ENCODE measurements around the gene TCF3.

Gene TCF3

GRCh38 chr19:1627194-1627593 is 25.2 kb downstream of the TCF3 start:
- TF ChIP-seq JUND (IDR thresholded peaks at IDR 0.05; ENCODE audit: low read depth): no peak
- no peak for DNase-seq (ENCODE audit: low read depth in 1 of 2, low spot score in 1 of 2)
- in situ Hi-C loops (cut with HindIII; ENCODE audit: low pct_unique_long_range_greater_than_20kb, low sequenced_read_pairs): no loop called here

GRCh38 chr19:1626417-1627010 is 25.9 kb downstream of the TCF3 start:
- TF ChIP-seq JUND (IDR thresholded peaks at IDR 0.05; ENCODE audit: low read depth): no peak
- in situ Hi-C loops (cut with HindIII; ENCODE audit: low pct_unique_long_range_greater_than_20kb, low sequenced_read_pairs): no loop called here
- no peak for DNase-seq (ENCODE audit: low read depth in 1 of 2, low spot score in 1 of 2)

- no peak for TF ChIP-seq JUND (IDR thresholded peaks at IDR 0.05; ENCODE audit: low read depth)
- peak; percentile 38 to 39 for DNase-seq (ENCODE audit: low read depth in 1 of 2, low spot score in 1 of 2)
- in situ Hi-C loops (cut with HindIII; ENCODE audit: low pct_unique_long_range_greater_than_20kb, low sequenced_read_pairs): no loop called here
These were observed 28.0 kb downstream of the TCF3 start for GRCh38 chr19:1624458-1624857.

GRCh38 chr19:1622541-1622940 is 29.9 kb downstream of the TCF3 start:
- no peak for TF ChIP-seq JUND (IDR thresholded peaks at IDR 0.05; ENCODE audit: low read depth)
- no peak for DNase-seq (ENCODE audit: low read depth in 1 of 2, low spot score in 1 of 2)
- in situ Hi-C loops (cut with HindIII; ENCODE audit: low pct_unique_long_range_greater_than_20kb, low sequenced_read_pairs): no loop called here

GRCh38 chr19:1622007-1622406 is 30.4 kb downstream of the TCF3 start:
- TF ChIP-seq JUND (IDR thresholded peaks at IDR 0.05; ENCODE audit: low read depth): no peak
- no peak for DNase-seq (ENCODE audit: low read depth in 1 of 2, low spot score in 1 of 2)
- in situ Hi-C loops (cut with HindIII; ENCODE audit: low pct_unique_long_range_greater_than_20kb, low sequenced_read_pairs): no loop called here

GRCh38 chr19:1621574-1621973 is 30.8 kb downstream of the TCF3 start:
- DNase-seq (ENCODE audit: low read depth in 1 of 2, low spot score in 1 of 2): no peak
- in situ Hi-C loops (cut with HindIII; ENCODE audit: low pct_unique_long_range_greater_than_20kb, low sequenced_read_pairs): no loop called here
- TF ChIP-seq JUND (IDR thresholded peaks at IDR 0.05; ENCODE audit: low read depth): no peak

DNA sequence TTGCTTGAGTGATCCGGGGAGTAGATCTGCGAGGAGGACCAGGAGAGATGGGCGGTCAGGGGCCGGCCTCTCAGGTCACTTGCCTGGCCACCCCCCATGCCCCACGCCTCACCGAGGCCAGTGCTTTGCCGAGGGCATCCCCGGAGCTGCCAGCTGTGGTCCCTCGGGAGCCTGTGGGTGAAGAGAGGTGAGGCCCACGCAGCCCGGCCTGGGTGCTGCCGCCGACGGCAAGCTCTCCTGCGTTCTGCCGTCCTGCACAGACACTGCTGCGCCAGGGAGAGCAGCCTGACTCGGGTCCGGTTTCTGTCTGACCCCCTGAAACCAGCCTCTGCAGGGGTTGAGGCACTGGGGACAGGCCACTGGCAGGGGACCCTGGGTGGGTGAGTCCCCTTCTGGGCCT is 31.4 kb downstream of the TCF3 start:
- no peak for DNase-seq (ENCODE audit: low read depth in 1 of 2, low spot score in 1 of 2)
- in situ Hi-C loops (cut with HindIII; ENCODE audit: low pct_unique_long_range_greater_than_20kb, low sequenced_read_pairs): no loop called here

GRCh38 chr19:1620502-1620901 is 31.9 kb downstream of the TCF3 start:
- no peak for TF ChIP-seq JUND (IDR thresholded peaks at IDR 0.05; ENCODE audit: low read depth)
- in situ Hi-C loops (cut with HindIII; ENCODE audit: low pct_unique_long_range_greater_than_20kb, low sequenced_read_pairs): no loop called here
- no peak for DNase-seq (ENCODE audit: low read depth in 1 of 2, low spot score in 1 of 2)

More for the DNA sequence above, 31.4 kb downstream of the TCF3 start:
- TF ChIP-seq JUND (IDR thresholded peaks at IDR 0.05; ENCODE audit: low read depth): no peak

- TF ChIP-seq JUND (IDR thresholded peaks at IDR 0.05; ENCODE audit: low read depth): no peak
- in situ Hi-C loops (cut with HindIII; ENCODE audit: low pct_unique_long_range_greater_than_20kb, low sequenced_read_pairs): no loop called here
- DNase-seq (ENCODE audit: low read depth in 1 of 2, low spot score in 1 of 2): no peak
These were observed 32.7 kb downstream of the TCF3 start for GRCh38 chr19:1619703-1620102.

DNA sequence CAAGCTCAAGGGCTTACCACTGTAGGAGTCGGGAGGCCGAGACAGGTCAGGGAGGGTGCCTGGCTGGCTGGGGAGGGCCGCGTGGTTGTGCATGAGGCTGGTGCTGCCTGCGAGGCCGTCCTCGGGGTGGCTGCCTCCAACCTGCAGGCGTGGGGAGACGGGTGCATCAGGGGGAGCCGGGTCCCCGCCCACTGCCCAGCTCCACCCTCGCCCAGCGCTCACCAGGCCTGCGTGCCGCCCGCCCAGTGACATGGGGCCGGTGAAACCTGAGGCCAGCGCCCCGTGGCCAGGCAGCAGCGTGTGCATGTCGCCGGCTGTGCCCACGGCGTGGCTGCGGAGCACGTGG is 33.3 kb downstream of the TCF3 start:
- in situ Hi-C loops (cut with HindIII; ENCODE audit: low pct_unique_long_range_greater_than_20kb, low sequenced_read_pairs): no loop called here
- no peak for TF ChIP-seq JUND (IDR thresholded peaks at IDR 0.05; ENCODE audit: low read depth)
- DNase-seq (ENCODE audit: low read depth in 1 of 2, low spot score in 1 of 2): no peak

- in situ Hi-C loops (cut with HindIII; ENCODE audit: low pct_unique_long_range_greater_than_20kb, low sequenced_read_pairs): no loop called here
- no peak for TF ChIP-seq JUND (IDR thresholded peaks at IDR 0.05; ENCODE audit: low read depth)
- DNase-seq (ENCODE audit: low read depth in 1 of 2, low spot score in 1 of 2): peak; percentile 50 to 74
These were observed 34.0 kb downstream of the TCF3 start for GRCh38 chr19:1618157-1619093.

DNA sequence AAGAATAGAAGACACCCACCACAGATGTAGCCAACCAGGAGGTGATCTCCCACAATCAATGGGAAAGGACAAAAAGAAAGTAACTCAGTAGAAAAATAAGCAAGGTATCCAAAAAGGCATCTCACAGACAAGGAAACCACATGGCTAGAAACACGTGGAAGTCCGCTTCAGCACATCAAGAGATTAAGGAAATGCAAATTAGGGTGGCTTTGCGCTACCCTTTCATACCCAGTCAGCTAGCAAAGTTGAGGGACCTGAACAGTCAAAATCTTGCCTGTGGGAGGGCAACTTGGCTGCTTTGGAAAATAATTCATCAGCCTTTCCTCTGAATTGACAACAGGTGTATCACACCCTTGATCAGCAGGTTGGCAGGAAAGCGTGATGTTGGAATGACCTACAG is 35.5 kb downstream of the TCF3 start:
- no peak for TF ChIP-seq JUND (IDR thresholded peaks at IDR 0.05; ENCODE audit: low read depth)
- in situ Hi-C loops (cut with HindIII; ENCODE audit: low pct_unique_long_range_greater_than_20kb, low sequenced_read_pairs): no loop called here

DNA sequence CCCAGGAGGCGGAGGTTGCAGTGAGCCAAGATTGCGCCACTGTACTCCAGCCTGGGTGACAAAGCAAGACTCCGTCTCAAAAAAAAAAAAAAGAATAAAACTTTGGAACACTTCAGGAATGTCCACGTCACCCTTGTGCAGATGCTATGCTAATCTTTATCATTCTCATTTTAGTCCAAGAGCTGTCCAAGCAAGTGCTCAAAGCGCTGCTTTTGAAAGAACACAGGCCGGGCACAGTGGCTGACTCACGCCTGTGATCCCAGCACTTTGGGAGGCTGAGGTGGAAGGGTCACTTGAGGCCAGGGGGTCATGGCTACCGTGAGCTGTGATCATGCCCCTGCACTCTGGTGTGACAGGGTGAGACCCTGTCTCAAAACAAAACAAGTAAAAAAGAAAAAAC is 36.0 kb downstream of the TCF3 start:
- no peak for TF ChIP-seq JUND (IDR thresholded peaks at IDR 0.05; ENCODE audit: low read depth)
- in situ Hi-C loops (cut with HindIII; ENCODE audit: low pct_unique_long_range_greater_than_20kb, low sequenced_read_pairs): no loop called here

More for the DNA sequence above, 35.5 kb downstream of the TCF3 start:
- DNase-seq (ENCODE audit: low read depth in 1 of 2, low spot score in 1 of 2): no peak

More for the DNA sequence above, 36.0 kb downstream of the TCF3 start:
- no peak for DNase-seq (ENCODE audit: low read depth in 1 of 2, low spot score in 1 of 2)

Measured in T47D (cell line).